Stimulated activated effector memory CD8-positive, alpha-beta T cell treated with anti-CD3 and anti-CD28 coated beads, Interleukin-12 subunit alpha, Interleukin-12 subunit beta, amount 100 ng/mL, for 72 hours (primary cell): ENCODE measurements around the gene SLC5A10.

Source experiments
- ATAC-seq: fragments of 150-1000 bp; cut with Tn5 transposase; 2 replicates; pipeline ENCODE4 v1.10.0; 2021
- DNase-seq, 2 donors: peaks; one replicate each; pipeline ENCODE4 v3.0.0; 2021 to 2022; ENCODE audit warnings: low spot score in 2 of 2
- H3K27ac Mint-ChIP-seq: one replicate; pipeline ENCODE4 v1.8.0; 2022; ENCODE audit warnings: mild to moderate bottlenecking, mixed read lengths
- H3K36me3 Mint-ChIP-seq: one replicate; pipeline ENCODE4 v1.8.0; 2022; ENCODE audit warnings: mild to moderate bottlenecking, mixed read lengths
- H3K4me1 Mint-ChIP-seq: one replicate; pipeline ENCODE4 v1.8.0; 2022; ENCODE audit warnings: mixed read lengths
- H3K4me3 Mint-ChIP-seq: one replicate; pipeline ENCODE4 v1.8.0; 2022; ENCODE audit warnings: mild to moderate bottlenecking, mixed read lengths
- H3K9me3 Mint-ChIP-seq: one replicate; pipeline ENCODE4 v1.8.0; 2022; ENCODE audit warnings: mixed read lengths

The SLC5A10 gene

DNA sequence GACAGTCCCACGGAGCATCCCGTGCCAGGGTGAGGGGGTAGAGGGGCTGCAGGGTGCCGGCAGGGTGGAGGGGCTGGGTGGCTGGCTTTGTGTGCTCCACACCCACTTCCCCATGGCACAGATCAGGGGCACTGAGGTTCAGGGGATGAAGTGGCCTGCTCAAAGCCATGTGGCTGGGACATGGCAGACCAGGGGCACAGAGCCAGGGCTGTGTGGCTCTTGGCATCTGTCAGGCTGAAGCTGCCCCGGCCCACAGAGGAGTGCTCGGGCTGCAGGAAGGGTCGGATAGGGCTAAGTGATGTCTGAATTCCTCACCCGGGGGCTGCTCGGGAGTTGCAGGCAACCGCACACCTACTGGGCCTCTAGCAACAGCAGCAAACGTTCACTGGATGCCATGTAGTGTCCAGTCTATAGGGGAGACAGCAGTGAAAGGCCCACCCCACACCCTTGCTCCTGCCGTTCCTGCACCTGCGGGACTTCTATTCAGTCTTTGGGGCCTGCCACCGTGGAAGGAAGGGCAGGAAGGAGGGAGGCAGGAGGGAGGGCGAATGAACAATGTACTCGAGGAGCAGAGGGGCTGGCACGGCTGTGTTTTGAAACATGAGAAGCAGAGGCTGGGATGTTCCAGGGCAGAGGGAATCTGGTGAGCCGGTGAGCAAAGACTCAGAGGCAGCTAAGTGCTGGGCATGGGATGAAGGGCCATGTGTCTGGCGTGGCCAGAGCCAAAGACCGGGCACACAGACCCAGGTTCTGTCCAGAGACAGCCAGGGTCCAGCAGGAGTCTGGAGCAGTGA is 15.1 kb downstream of the SLC5A10 start:
- Mint-ChIP-seq H3K4me3 (no peak overlapping the region), H3K36me3 (peaks cover 8% of the 10 kb centered on the region), H3K4me1 (peaks cover 26% of the 10 kb centered on the region), H3K27ac (no peak overlapping the region), H3K9me3 (no peaks in the 10 kb centered on the region)
- ATAC-seq (no peak), DNase-seq (no peak)

DNA sequence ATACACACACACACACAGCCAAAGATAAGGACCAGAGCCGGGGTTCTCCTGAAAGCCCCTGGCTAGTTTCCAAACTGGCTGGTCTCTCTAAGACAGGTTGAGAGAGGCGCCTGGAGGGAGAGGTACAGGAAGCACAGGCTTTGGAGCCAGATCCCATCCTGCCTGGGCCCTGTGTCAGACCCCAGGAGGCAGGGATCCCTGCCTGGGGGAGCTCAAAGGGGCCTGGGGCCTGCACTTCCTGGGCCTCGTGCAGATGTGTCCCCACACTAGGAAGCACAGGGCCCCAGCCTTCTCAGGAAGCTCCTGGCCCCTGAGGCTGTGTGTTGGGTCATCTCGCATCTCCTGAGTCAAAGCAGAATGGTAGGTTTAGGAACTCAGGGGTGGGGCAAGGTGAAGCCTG is 16.0 kb downstream of the SLC5A10 start:
- DNase-seq (no peak), ATAC-seq (no peak)
- Mint-ChIP-seq H3K4me3 (no peak overlapping the region), H3K9me3 (no peaks in the 10 kb centered on the region), H3K27ac (peak overlapping the region; percentile 68), H3K36me3 (peaks cover 8% of the 10 kb centered on the region), H3K4me1 (peaks cover 17% of the 10 kb centered on the region)

DNA sequence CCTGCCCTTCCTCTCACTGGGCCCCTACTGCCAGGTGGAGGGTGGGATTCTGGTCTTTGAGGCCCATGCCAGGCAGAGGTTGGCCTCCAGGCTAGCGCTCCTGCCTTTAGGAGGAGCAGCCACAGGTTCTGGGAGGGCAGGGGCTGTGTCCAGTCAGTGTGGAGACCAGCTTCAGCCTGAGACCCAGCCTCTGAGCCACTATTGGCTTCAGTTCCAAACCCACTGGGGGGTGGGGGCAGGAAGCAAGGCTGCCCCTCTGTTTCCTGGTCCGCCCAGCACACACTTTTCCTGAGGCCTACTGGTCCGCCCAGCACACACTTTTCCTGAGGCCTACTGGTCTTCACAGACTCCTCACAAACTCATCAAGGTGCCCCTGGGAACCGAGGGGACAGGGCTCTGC is 16.4 kb downstream of the SLC5A10 start:
- Mint-ChIP-seq H3K27ac (peak overlapping the region; percentile 68), H3K4me1 (peaks cover 14% of the 10 kb centered on the region), H3K4me3 (no peak overlapping the region), H3K36me3 (peaks cover 8% of the 10 kb centered on the region), H3K9me3 (no peaks in the 10 kb centered on the region)
- DNase-seq (no peak), ATAC-seq (no peak)

DNA sequence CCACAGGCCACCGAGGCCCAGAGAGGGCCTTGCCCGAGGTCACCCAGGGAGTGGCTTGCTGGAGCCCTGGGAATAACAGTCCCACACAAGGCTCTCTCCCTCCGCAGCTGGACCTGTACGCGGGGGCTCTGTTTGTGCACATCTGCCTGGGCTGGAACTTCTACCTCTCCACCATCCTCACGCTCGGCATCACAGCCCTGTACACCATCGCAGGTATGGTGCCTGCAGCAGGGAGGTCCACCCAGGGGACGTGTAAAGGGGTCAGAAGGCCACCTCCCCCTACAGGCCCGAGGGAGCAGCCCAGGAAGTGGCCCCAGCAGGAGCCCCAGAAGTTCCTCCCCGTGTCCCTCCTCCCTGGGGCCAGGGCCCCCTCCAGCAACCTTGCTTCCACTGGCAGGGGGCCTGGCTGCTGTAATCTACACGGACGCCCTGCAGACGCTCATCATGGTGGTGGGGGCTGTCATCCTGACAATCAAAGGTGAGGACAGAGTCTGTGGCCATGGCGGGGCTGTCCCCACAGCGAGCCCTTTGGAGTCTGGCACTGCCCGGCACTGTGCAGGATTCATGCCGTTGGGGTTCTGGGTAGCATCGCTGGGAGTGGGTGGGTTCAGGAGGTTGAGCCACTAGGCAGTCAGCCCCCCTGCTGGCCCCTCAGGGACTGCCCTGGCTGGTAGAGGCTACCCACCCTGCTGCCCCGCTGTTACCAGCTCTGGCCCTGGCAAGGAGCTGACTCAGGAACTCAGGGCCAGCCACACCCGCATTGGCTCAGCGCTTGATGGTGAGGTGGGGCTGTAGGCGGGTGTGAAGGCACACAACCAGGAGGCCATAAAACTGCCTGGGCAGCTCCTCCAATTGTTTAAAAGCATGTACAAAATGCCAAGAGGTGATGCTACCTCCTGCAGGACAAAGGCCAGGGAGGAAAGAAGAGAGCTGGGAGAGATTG is 17.3 kb downstream of the SLC5A10 start:
- no peaks in the 10 kb centered on the region for H3K9me3 Mint-ChIP-seq
- H3K27ac Mint-ChIP-seq = peak overlapping the region; percentile 70
- H3K4me1 Mint-ChIP-seq = peaks cover 14% of the 10 kb centered on the region
- no peak overlapping the region for H3K4me3 Mint-ChIP-seq
- DNase-seq = no peak
- ATAC-seq = peak; percentile 61
- peaks cover 17% of the 10 kb centered on the region for H3K36me3 Mint-ChIP-seq

DNA sequence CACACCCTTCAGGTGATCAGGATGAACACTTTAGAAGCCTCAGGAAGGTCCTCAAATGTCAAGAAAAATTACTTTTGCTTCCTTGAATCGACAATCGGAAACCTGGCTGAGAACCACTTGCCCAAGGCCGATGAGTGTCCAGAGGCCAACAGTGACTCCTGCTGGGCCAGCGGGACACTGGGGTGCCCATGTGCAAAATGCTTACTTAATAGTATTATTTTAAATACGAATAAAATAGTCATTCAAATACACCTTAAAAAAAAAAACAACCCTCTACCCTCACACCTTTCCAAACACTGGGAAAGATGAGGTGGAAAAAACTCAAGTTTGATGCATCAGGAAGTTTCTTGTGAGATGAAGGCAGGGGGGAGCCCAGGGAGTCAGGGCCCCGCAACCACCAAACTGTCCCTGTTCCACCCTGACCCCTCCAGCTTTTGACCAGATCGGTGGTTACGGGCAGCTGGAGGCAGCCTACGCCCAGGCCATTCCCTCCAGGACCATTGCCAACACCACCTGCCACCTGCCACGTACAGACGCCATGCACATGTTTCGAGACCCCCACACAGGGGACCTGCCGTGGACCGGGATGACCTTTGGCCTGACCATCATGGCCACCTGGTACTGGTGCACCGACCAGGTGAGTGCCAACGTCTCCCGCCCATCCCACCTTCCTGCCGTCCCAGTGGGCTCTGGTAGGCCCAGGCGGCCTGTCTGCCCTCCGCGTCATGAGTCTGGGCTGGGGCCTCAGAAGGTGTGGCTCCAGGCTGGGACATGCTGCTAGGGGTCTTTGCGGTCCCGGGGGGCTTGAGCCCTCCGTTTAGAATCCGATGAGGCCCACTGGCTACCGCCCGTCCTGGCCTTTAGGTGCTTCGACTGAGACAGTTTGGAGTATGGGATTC is 18.9 kb downstream of the SLC5A10 start:
- Mint-ChIP-seq H3K27ac (peak overlapping the region; percentile 70), H3K4me3 (no peak overlapping the region), H3K9me3 (no peaks in the 10 kb centered on the region), H3K36me3 (peaks cover 24% of the 10 kb centered on the region), H3K4me1 (peaks cover 22% of the 10 kb centered on the region)
- ATAC-seq (no peak), DNase-seq (no peak)

DNA sequence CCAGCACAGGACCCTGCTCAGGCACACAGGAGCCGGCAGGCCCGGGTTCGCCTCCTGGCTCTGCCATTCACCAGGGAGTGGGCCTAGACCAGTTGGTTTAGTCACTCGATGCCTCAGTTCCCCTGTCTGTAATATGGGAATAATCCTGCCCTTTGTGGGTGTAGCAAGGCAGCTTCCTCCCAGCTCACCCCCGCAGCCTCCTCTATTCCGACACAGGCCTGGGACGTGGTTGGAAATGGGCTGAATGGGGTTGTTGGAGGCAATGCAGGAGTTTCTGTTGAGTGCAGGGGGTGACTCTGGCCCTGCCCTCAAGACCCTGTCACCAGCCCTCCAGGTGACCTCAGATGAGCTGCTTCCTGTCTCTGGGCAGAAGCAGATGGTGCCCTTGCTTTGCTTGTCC is 19.8 kb downstream of the SLC5A10 start:
- no peaks in the 10 kb centered on the region for H3K9me3 Mint-ChIP-seq
- DNase-seq (no peak), ATAC-seq (no peak)
- H3K4me1 Mint-ChIP-seq = peaks cover 22% of the 10 kb centered on the region
- no peak overlapping the region for H3K4me3 Mint-ChIP-seq
- peaks cover 24% of the 10 kb centered on the region for H3K36me3 Mint-ChIP-seq
- H3K27ac Mint-ChIP-seq = no peak overlapping the region

DNA sequence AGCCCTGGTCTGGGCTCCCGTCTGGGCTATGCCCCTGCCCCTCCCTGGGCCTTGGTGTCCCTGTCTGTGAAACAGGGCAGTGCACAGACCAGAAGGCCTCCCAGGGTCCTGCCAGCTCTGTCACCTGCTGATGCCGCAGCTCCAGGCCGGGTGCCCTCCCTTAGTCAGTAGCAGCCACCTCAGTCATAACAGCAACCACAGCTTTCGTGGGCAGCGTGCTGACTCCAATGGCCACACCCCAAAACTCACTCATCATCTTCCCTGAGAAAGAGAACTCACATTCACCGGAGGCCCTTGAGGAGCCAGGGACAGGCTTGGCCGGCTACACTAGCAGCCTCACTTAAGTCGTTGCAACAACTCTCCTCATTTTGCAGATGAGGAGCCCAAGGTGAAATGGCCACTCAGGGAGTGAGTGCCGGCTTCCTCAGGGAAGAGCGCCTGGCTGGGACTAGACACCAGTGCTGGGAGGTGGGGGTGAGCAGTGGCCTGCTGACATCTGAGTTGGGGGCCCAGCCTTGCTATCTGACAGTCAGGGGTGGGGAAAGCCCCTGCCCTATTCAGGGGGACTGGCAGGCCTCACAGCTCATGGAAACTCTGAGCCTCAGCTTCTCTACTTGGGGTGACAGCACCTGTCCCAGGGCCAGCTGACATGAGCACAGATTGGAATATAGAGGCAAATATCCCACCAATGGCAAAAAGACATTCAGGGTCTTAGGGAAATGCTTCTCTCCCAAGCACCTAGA is 22.6 kb downstream of the SLC5A10 start:
- peaks cover 17% of the 10 kb centered on the region for H3K4me1 Mint-ChIP-seq
- peak overlapping the region; percentile 60 for H3K27ac Mint-ChIP-seq
- no peak for DNase-seq
- peaks cover 28% of the 10 kb centered on the region for H3K36me3 Mint-ChIP-seq
- ATAC-seq = peak; percentile 86
- H3K9me3 Mint-ChIP-seq = no peaks in the 10 kb centered on the region
- no peak overlapping the region for H3K4me3 Mint-ChIP-seq

DNA sequence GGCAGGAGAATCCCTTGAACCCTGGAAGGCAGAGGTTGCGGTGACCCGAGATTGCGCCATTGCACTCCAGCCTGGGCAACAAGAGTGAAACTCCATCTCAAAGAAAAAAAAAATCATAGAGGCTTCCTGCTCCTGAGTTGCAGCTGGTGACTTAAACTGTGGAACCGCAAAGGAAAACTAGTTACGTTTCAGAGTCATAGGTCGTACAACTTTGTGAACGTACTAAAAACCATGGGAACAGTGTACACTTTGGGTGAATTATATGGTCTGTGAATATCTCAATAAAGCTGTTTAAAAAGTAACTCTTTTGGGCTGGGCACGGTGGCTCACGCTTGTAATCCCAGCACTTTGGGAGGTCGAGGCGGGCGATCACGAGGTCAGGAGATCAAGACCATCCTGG is 23.6 kb downstream of the SLC5A10 start:
- H3K4me1 Mint-ChIP-seq = peaks cover 8% of the 10 kb centered on the region
- no peak overlapping the region for H3K27ac Mint-ChIP-seq
- no peak for DNase-seq
- no peaks in the 10 kb centered on the region for H3K9me3 Mint-ChIP-seq
- no peak for ATAC-seq
- no peak overlapping the region for H3K4me3 Mint-ChIP-seq
- H3K36me3 Mint-ChIP-seq = peaks cover 27% of the 10 kb centered on the region

DNA sequence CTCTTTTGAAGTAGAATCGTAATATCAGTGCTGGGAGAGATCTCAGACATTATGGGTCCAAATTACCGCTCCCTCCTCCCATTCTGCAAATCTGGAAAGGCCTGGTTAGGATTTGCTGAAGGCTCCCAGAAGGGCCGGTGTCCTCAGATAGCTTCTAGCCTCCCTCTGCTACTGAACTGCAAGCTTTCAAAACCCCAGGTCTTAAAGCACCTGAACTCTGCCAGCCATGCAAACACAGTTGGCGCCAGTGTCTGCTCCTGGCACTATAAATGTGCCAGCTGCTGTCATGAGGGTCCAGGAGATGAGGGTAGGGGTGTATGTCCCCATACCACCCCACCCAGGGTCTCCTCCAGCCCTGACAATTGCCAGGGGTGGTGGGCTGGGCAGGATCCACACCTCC is 24.2 kb downstream of the SLC5A10 start:
- no peaks in the 10 kb centered on the region for H3K9me3 Mint-ChIP-seq
- no peak for DNase-seq
- ATAC-seq = no peak
- peaks cover 21% of the 10 kb centered on the region for H3K36me3 Mint-ChIP-seq
- H3K27ac Mint-ChIP-seq = no peak overlapping the region
- peaks cover 8% of the 10 kb centered on the region for H3K4me1 Mint-ChIP-seq
- no peak overlapping the region for H3K4me3 Mint-ChIP-seq

DNA sequence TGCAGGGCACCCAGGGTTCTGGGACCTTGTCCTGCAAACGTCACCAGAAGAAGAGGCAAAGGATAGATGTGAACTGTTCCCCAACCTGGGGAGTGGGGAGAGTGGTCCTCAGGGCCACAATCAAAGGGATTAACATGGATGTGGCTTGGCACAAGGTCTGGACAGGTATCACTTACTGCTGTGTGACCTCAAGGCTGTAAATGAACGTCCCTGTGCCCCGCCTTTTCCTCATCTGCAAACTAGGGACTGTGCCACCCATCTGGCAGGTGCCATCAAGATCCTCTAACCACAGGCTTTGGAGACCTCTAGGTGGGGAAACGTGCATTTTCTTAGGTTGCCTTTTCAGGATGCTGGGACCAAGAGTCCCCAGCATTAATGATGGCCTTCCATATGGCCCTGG is 25.1 kb downstream of the SLC5A10 start:
- H3K27ac Mint-ChIP-seq = no peak overlapping the region
- H3K9me3 Mint-ChIP-seq = no peaks in the 10 kb centered on the region
- no peak for DNase-seq
- peaks cover 21% of the 10 kb centered on the region for H3K36me3 Mint-ChIP-seq
- H3K4me1 Mint-ChIP-seq = peaks cover 9% of the 10 kb centered on the region
- H3K4me3 Mint-ChIP-seq = no peak overlapping the region
- no peak for ATAC-seq

DNA sequence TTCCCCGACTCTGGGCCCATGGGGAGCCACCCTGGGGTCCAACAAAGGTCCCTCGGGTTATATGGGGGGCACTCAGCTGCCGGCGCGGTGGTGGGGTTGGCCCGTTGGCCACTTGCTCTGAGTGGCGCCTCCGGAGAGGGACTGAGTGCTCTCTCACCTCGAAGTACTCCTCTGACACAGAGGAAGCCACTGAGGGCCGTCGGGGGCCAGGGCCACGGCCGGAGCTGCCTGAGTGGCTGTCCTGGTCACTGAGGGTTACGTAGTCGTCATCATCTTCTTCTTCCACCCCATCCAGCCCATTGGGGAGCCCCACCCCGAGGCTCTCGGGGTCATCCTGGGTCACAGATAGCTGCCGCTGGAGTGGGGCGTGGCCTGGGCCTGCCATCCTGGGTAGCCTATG is 25.7 kb downstream of the SLC5A10 start:
- Mint-ChIP-seq H3K4me3 (no peak overlapping the region), H3K4me1 (peaks cover 14% of the 10 kb centered on the region), H3K27ac (no peak overlapping the region), H3K9me3 (no peaks in the 10 kb centered on the region), H3K36me3 (peaks cover 21% of the 10 kb centered on the region)
- DNase-seq (no peak), ATAC-seq (no peak)

DNA sequence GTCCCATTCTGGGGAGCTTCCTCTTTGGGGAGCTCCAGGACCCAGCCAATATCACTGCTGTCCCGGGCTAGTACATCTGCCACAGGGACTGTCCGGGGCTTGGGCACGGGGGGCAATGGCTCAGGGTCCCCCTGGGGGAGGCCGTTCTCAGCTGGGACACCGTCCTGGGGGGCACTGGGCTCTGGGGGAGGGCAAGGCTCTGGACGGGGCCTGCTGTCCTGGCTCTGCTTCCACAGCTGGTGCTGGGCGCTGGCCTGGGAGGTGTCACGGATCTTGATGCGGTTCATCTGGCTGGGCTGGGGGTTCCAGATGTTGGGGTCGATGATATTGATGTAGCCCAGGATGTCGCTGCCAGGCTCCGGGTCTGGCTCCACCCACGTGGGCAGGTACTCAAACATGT is 26.1 kb downstream of the SLC5A10 start:
- Mint-ChIP-seq H3K36me3 (peaks cover 21% of the 10 kb centered on the region), H3K4me1 (peaks cover 14% of the 10 kb centered on the region), H3K4me3 (no peak overlapping the region), H3K27ac (no peak overlapping the region), H3K9me3 (no peaks in the 10 kb centered on the region)
- no peak for DNase-seq
- no peak for ATAC-seq

DNA sequence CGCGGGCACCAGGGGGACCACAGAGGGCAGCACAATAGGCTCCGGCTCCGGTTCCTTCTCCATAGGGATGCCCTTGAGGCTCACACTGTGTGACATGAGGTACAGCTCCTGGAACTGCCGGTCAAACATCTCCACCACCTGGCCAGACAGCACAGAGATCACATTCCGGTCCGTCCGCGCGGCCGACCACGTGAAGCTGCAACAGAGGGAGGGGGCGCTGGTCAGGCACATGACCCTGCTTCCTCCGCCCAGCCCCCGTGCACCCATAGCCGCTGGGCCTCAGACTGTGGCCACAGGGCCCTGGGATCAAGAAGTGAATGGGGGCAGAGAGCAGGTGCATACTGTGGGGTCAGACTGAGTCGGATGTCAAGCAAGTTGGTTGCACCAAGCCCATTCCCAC is 26.7 kb downstream of the SLC5A10 start:
- Mint-ChIP-seq H3K4me3 (no peak overlapping the region), H3K9me3 (no peaks in the 10 kb centered on the region), H3K27ac (no peak overlapping the region), H3K4me1 (peaks cover 14% of the 10 kb centered on the region), H3K36me3 (peaks cover 18% of the 10 kb centered on the region)
- DNase-seq (no peak), ATAC-seq (no peak)

DNA sequence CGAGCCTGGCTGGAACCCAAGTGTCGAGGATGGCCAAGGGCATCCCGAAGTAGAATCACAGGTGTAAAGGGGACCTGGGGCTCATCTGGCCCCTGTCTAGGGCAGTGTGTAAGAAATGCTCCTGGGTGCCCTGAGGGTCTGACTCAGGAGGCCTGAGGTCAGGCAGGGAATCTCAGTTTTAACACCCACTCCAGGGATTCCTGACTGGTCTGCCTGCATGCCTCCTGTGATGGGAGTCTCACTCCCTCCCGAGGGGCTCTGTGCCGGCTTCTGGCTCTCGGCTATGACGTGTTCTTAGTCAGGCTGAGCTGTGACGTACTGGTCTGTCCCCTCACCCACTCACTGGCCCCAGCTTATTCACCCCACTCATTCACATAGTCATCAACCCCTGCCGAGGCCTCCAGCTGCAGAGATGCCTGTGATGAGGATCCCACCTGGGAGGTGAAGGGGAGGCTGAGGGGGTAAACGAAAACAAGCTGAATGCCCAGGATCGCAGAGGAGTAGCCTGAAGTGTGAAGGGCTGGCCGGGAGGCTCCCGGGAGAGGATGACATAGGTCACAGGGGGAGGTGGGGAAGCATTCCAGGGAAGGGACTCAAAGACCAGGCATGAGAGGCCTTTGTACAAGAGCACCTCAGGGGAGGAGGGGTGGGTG is 28.8 kb downstream of the SLC5A10 start:
- H3K27ac Mint-ChIP-seq = peak overlapping the region; percentile 37
- peaks cover 6% of the 10 kb centered on the region for H3K4me1 Mint-ChIP-seq
- peaks cover 7% of the 10 kb centered on the region for H3K36me3 Mint-ChIP-seq
- DNase-seq (no peak), ATAC-seq (peak; percentile 27)
- H3K4me3 Mint-ChIP-seq = no peak overlapping the region
- H3K9me3 Mint-ChIP-seq = no peaks in the 10 kb centered on the region
